ENCODE results near the gene PNMA1.

PNMA1 gene

GRCh38 chr14:73661872-73662271 is 52.3 kb downstream of the PNMA1 start:
- DNase-seq (ENCODE audit: low spot score): no peak
- TF ChIP-seq, protein P1, sequence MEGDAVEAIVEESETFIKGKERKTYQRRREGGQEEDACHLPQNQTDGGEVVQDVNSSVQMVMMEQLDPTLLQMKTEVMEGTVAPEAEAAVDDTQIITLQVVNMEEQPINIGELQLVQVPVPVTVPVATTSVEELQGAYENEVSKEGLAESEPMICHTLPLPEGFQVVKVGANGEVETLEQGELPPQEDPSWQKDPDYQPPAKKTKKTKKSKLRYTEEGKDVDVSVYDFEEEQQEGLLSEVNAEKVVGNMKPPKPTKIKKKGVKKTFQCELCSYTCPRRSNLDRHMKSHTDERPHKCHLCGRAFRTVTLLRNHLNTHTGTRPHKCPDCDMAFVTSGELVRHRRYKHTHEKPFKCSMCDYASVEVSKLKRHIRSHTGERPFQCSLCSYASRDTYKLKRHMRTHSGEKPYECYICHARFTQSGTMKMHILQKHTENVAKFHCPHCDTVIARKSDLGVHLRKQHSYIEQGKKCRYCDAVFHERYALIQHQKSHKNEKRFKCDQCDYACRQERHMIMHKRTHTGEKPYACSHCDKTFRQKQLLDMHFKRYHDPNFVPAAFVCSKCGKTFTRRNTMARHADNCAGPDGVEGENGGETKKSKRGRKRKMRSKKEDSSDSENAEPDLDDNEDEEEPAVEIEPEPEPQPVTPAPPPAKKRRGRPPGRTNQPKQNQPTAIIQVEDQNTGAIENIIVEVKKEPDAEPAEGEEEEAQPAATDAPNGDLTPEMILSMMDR (IDR thresholded peaks at IDR 0.05; ENCODE audit: extremely low read depth, missing control alignments): no peak

Measured in GM20000 (cell line).